Activated naive CD8-positive, alpha-beta T cell (primary cell): Measurements from ENCODE around the gene PORCN.
A peak's percentile ranks its signal among the peaks of the same experiment; 100 is the strongest.
"Not testable (repeated sequence)": the region's sequence is repeated elsewhere in the genome, so short reads cannot be mapped to it uniquely, and the experiment has no call there.

Source experiments
- H3K27ac Mint-ChIP-seq: one replicate; pipeline ENCODE4 v1.8.0; 2021; ENCODE audit warnings: mixed read lengths
- H3K27me3 Mint-ChIP-seq: one replicate; pipeline ENCODE4 v1.8.0; 2021; ENCODE audit warnings: mixed read lengths
- H3K36me3 Mint-ChIP-seq: one replicate; pipeline ENCODE4 v1.8.0; 2021; ENCODE audit warnings: mixed read lengths
- H3K4me1 Mint-ChIP-seq: one replicate; pipeline ENCODE4 v1.8.0; 2021; ENCODE audit warnings: low read depth, mixed read lengths
- H3K4me3 Mint-ChIP-seq: one replicate; pipeline ENCODE4 v1.8.0; 2021; ENCODE audit warnings: mild to moderate bottlenecking, mixed read lengths
- H3K9me3 Mint-ChIP-seq: one replicate; pipeline ENCODE4 v1.8.0; 2021; ENCODE audit warnings: low read depth, mixed read lengths

Gene PORCN

GRCh38 chrX:48533165-48533564 lies 24.4 kb downstream of the PORCN start:
- Mint-ChIP-seq H3K27me3 (no peaks in the 10 kb centered on the region), H3K4me1 (peaks cover 7% of the 10 kb centered on the region), H3K9me3 (no peaks in the 10 kb centered on the region), H3K4me3 (no peak overlapping the region), H3K36me3 (no peaks in the 10 kb centered on the region), H3K27ac (no peak overlapping the region)

GRCh38 chrX:48538641-48539344 lies 30.0 kb downstream of the PORCN start:
- no peaks in the 10 kb centered on the region for H3K9me3 Mint-ChIP-seq
- H3K4me3 Mint-ChIP-seq = peak overlapping the region; percentile 97
- H3K27me3 Mint-ChIP-seq = no peaks in the 10 kb centered on the region
- H3K36me3 Mint-ChIP-seq = peaks cover 4% of the 10 kb centered on the region
- peak overlapping the region; percentile 96 for H3K27ac Mint-ChIP-seq
- H3K4me1 Mint-ChIP-seq = peaks cover 17% of the 10 kb centered on the region

GRCh38 chrX:48539345-48540027 lies 30.7 kb downstream of the PORCN start, which contains the start of gene TBC1D25:
Gene TBC1D25, plus strand, starts transcription at chrX:48539714. Its CDS starts 84 bp downstream, at chrX:48539798.
- Mint-ChIP-seq H3K27ac (peak within 1 kb of the TSS; percentile 96), H3K36me3 (peaks cover 4% of the 10 kb centered on the region), H3K4me1 (peaks cover 17% of the 10 kb centered on the region), H3K4me3 (peak within 1 kb of the TSS; percentile 97), H3K27me3 (no peaks in the 10 kb centered on the region), H3K9me3 (no peaks in the 10 kb centered on the region)

GRCh38 chrX:48540028-48540375 lies 31.2 kb downstream of the PORCN start:
- Mint-ChIP-seq H3K36me3 (peaks cover 4% of the 10 kb centered on the region), H3K4me3 (peak overlapping the region; percentile 97), H3K4me1 (peaks cover 17% of the 10 kb centered on the region), H3K9me3 (no peaks in the 10 kb centered on the region), H3K27ac (peak overlapping the region; percentile 96), H3K27me3 (no peaks in the 10 kb centered on the region)

GRCh38 chrX:48540480-48540879 lies 31.7 kb downstream of the PORCN start:
- H3K9me3 Mint-ChIP-seq = no peaks in the 10 kb centered on the region
- no peaks in the 10 kb centered on the region for H3K27me3 Mint-ChIP-seq
- H3K27ac Mint-ChIP-seq = peak overlapping the region; percentile 96
- peaks cover 17% of the 10 kb centered on the region for H3K4me1 Mint-ChIP-seq
- H3K4me3 Mint-ChIP-seq = peak overlapping the region; percentile 97
- peaks cover 4% of the 10 kb centered on the region for H3K36me3 Mint-ChIP-seq

- Mint-ChIP-seq H3K9me3 (no peaks in the 10 kb centered on the region), H3K36me3 (peaks cover 4% of the 10 kb centered on the region), H3K4me1 (peaks cover 17% of the 10 kb centered on the region), H3K27ac (peak overlapping the region; percentile 96), H3K27me3 (no peaks in the 10 kb centered on the region), H3K4me3 (peak overlapping the region; percentile 97)
Observed at GRCh38 chrX:48541140-48541814, 32.5 kb downstream of the PORCN start.

- H3K4me1 Mint-ChIP-seq = no peaks in the 10 kb centered on the region
- no peaks in the 10 kb centered on the region for H3K27me3 Mint-ChIP-seq
- H3K4me3 Mint-ChIP-seq = no peak overlapping the region
- H3K9me3 Mint-ChIP-seq = no peaks in the 10 kb centered on the region
- H3K36me3 Mint-ChIP-seq = no peaks in the 10 kb centered on the region
- no peak overlapping the region for H3K27ac Mint-ChIP-seq
Observed at GRCh38 chrX:48548871-48549270, 40.1 kb downstream of the PORCN start.

GRCh38 chrX:48555731-48556325 lies 47.0 kb downstream of the PORCN start:
- H3K27me3 Mint-ChIP-seq, H3K9me3 Mint-ChIP-seq, H3K4me3 Mint-ChIP-seq, H3K4me1 Mint-ChIP-seq, H3K36me3 Mint-ChIP-seq, H3K27ac Mint-ChIP-seq: not testable (repeated sequence)

GRCh38 chrX:48558271-48558670 lies 49.5 kb downstream of the PORCN start:
- Mint-ChIP-seq H3K4me3 (no peak overlapping the region), H3K4me1 (peaks cover 3% of the 10 kb centered on the region), H3K36me3 (peaks cover 6% of the 10 kb centered on the region), H3K27me3 (no peaks in the 10 kb centered on the region), H3K27ac (peak overlapping the region; percentile 75), H3K9me3 (no peaks in the 10 kb centered on the region)

- H3K27ac Mint-ChIP-seq = no peak overlapping the region
- H3K9me3 Mint-ChIP-seq = no peaks in the 10 kb centered on the region
- H3K36me3 Mint-ChIP-seq = peaks cover 6% of the 10 kb centered on the region
- H3K27me3 Mint-ChIP-seq = no peaks in the 10 kb centered on the region
- peaks cover 3% of the 10 kb centered on the region for H3K4me1 Mint-ChIP-seq
- no peak overlapping the region for H3K4me3 Mint-ChIP-seq
Observed at GRCh38 chrX:48559636-48560035, 50.8 kb downstream of the PORCN start.

GRCh38 chrX:48560056-48560455 lies 51.3 kb downstream of the PORCN start:
- H3K27ac Mint-ChIP-seq = no peak overlapping the region
- no peaks in the 10 kb centered on the region for H3K9me3 Mint-ChIP-seq
- peaks cover 3% of the 10 kb centered on the region for H3K4me1 Mint-ChIP-seq
- peaks cover 3% of the 10 kb centered on the region for H3K36me3 Mint-ChIP-seq
- no peaks in the 10 kb centered on the region for H3K27me3 Mint-ChIP-seq
- H3K4me3 Mint-ChIP-seq = no peak overlapping the region

- H3K36me3 Mint-ChIP-seq = peaks cover under 1% of the 10 kb centered on the region
- no peak overlapping the region for H3K4me3 Mint-ChIP-seq
- peaks cover 3% of the 10 kb centered on the region for H3K4me1 Mint-ChIP-seq
- no peaks in the 10 kb centered on the region for H3K27me3 Mint-ChIP-seq
- H3K9me3 Mint-ChIP-seq = no peaks in the 10 kb centered on the region
- H3K27ac Mint-ChIP-seq = no peak overlapping the region
Observed at GRCh38 chrX:48560681-48561080, 51.9 kb downstream of the PORCN start.

- peaks cover 4% of the 10 kb centered on the region for H3K4me1 Mint-ChIP-seq
- no peak overlapping the region for H3K4me3 Mint-ChIP-seq
- no peaks in the 10 kb centered on the region for H3K27me3 Mint-ChIP-seq
- no peaks in the 10 kb centered on the region for H3K9me3 Mint-ChIP-seq
- peaks cover 2% of the 10 kb centered on the region for H3K36me3 Mint-ChIP-seq
- no peak overlapping the region for H3K27ac Mint-ChIP-seq
Observed at GRCh38 chrX:48569958-48570357, 61.2 kb downstream of the PORCN start.
